ENCODE measurements around the gene TRIO.

The TRIO gene

GRCh38 chr5:14142827-14143545 is at the start of gene TRIO (continued):
- TF ChIP-seq ZNF211 (tag by site-specific recombination; IDR thresholded peaks at IDR 0.05; ENCODE audit: low read depth) (no peak), ZNF654 (tag by site-specific recombination; IDR thresholded peaks at IDR 0.05; ENCODE audit: low read depth) (no peak), ZEB2 (tag by site-specific recombination; IDR thresholded peaks at IDR 0.05) (peak; percentile 94), ZNF280D (tag by site-specific recombination; IDR thresholded peaks at IDR 0.05) (no peak), ZNF777 (tag by site-specific recombination; IDR thresholded peaks at IDR 0.05; ENCODE audit: borderline replicate concordance) (no peak), ZNF423 (tag by site-specific recombination; IDR thresholded peaks at IDR 0.05) (peak; percentile 17; the same call in 1 of the 2 replicates), CTCF (tag by site-specific recombination; IDR thresholded peaks at IDR 0.05) (peak; percentile 89), ZNF549 (tag by site-specific recombination; IDR thresholded peaks at IDR 0.05) (no peak), YY2 (tag by site-specific recombination; IDR thresholded peaks at IDR 0.05) (peak; percentile 20; the same call in 1 of the 2 replicates), ZNF670 (tag by site-specific recombination; IDR thresholded peaks at IDR 0.05; ENCODE audit: low read depth) (no peak), ELK4 (IDR thresholded peaks at IDR 0.05; ENCODE audit: borderline replicate concordance, low read depth, low read length) (no peak), ZSCAN5A (tag by site-specific recombination; IDR thresholded peaks at IDR 0.05) (no peak), ZNF660 (tag by site-specific recombination; IDR thresholded peaks at IDR 0.05) (peak; percentile 82; the same call in 1 of the 2 replicates), PRDM1 (tag by site-specific recombination; IDR thresholded peaks at IDR 0.05) (peak; percentile 93), ZNF513 (tag by site-specific recombination; IDR thresholded peaks at IDR 0.05) (no peak), MEIS1 (CRISPR knock-in tag; IDR thresholded peaks at IDR 0.05; ENCODE audit: borderline replicate concordance) (no peak), ZNF768 (tag by site-specific recombination; IDR thresholded peaks at IDR 0.05) (no peak), ZNF747 (tag by site-specific recombination; IDR thresholded peaks at IDR 0.05) (no peak), HIC1 (tag by site-specific recombination; IDR thresholded peaks at IDR 0.05) (no peak), ZNF449 (tag by site-specific recombination; IDR thresholded peaks at IDR 0.05) (peak; percentile 94), ZNF10 (tag by site-specific recombination; IDR thresholded peaks at IDR 0.05) (no peak), ZNF514 (tag by site-specific recombination; IDR thresholded peaks at IDR 0.05) (no peak), SCRT1 (tag by site-specific recombination; IDR thresholded peaks at IDR 0.05; ENCODE audit: borderline replicate concordance) (no peak), ZNF521 (tag by site-specific recombination; IDR thresholded peaks at IDR 0.05) (no peak), GLIS2 (tag by site-specific recombination; IDR thresholded peaks at IDR 0.05) (peak; percentile 97), BCL11B (tag by site-specific recombination; IDR thresholded peaks at IDR 0.05; ENCODE audit: low read depth) (no peak)
